Measurements from ENCODE around the gene CEP131. TPM values are rescaled to one million over a fixed set of nuclear protein-coding genes. Genes with fewer than 3 reads are reported as not detected.

Gene CEP131
- total and polyA plus RNA-seq, 2 of the 8 experiments (the other 6 are each of a cell fraction or from before 2014, with no cell fraction given) = 5.9 to 23.2 TPM

GRCh38 chr17:81259058-81259605 lies 36.4 kb upstream of the CEP131 start (continued):
- TF ChIP-seq, protein P1, sequence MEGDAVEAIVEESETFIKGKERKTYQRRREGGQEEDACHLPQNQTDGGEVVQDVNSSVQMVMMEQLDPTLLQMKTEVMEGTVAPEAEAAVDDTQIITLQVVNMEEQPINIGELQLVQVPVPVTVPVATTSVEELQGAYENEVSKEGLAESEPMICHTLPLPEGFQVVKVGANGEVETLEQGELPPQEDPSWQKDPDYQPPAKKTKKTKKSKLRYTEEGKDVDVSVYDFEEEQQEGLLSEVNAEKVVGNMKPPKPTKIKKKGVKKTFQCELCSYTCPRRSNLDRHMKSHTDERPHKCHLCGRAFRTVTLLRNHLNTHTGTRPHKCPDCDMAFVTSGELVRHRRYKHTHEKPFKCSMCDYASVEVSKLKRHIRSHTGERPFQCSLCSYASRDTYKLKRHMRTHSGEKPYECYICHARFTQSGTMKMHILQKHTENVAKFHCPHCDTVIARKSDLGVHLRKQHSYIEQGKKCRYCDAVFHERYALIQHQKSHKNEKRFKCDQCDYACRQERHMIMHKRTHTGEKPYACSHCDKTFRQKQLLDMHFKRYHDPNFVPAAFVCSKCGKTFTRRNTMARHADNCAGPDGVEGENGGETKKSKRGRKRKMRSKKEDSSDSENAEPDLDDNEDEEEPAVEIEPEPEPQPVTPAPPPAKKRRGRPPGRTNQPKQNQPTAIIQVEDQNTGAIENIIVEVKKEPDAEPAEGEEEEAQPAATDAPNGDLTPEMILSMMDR (IDR thresholded peaks at IDR 0.05; ENCODE audit: control extremely low read depth in 1 of 3, insufficient read depth in 1 of 3, low read depth in 1 of 3, low read length in 3 of 3) = no peak
- no peak for TF ChIP-seq RXRA (IDR thresholded peaks at IDR 0.05; ENCODE audit: insufficient read depth, low read depth, low read length)
- no peak for TF ChIP-seq CEBPB (IDR thresholded peaks at IDR 0.05; ENCODE audit: low read depth, low read length)
- TF ChIP-seq FOSL1 (IDR thresholded peaks at IDR 0.05; ENCODE audit: insufficient read depth, low read depth, low read length) = no peak
- TF ChIP-seq YY1 (IDR thresholded peaks at IDR 0.05; ENCODE audit: low read depth, low read length) = no peak
- no peak for TF ChIP-seq JUN (IDR thresholded peaks at IDR 0.05; ENCODE audit: low read depth, low read length)
- no peak for TF ChIP-seq ATF3 (IDR thresholded peaks at IDR 0.05; ENCODE audit: insufficient read depth, low read depth, low read length)

All from H1 (cell line).